LNCaP clone FGC (cell line): ENCODE results near the gene UNC13C.

ENCODE experiments used
- DNase-seq: peaks from one replicate; pipeline ENCODE4 v3.0.0-alpha.2; 2011; ENCODE audit warnings: low read depth
- H3K4me3 ChIP-seq: 2 replicates; pipeline ENCODE4 v1.5.1; 2011; ENCODE audit warnings: mild to moderate bottlenecking, low read depth, low read length, control low read depth
- TF ChIP-seq, protein P1 (sequence below): IDR thresholded peaks from 2 replicates; pipeline ENCODE4 v1.5.1; 2012; ENCODE audit warnings: mild to moderate bottlenecking; ENCODE audit not compliant: control insufficient read depth, insufficient read depth; ENCODE audit errors: extremely low read depth

Gene UNC13C

DNA sequence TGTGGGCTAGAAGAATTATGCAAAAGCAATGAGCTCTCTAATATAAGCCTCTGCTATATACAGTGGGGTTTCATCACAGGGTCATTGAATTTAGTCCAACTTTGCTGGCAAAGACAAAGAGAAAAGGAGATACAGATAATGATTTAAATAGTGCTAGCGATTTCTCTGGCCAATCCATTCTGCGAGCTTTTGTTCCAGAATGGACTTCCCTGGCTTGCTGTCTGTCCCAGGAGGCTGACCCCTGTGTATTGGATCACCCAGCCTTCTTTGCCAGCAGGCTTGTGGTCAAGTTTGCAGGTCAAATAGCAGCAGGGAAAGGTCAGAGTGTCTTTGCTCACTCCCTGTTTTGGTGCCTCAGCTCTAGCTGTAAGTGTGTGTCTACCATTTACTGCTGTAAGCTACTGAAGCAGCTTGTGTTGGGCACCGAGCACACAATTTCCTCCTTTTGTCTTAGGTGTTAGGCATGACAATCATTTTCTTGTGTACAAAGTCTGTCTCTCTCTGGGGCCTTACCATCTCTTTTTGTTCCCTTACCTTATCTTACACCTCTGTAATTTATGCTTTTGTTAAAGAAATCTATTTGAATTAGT lies 55.7 kb downstream of the UNC13C start:
- TF ChIP-seq, protein P1, sequence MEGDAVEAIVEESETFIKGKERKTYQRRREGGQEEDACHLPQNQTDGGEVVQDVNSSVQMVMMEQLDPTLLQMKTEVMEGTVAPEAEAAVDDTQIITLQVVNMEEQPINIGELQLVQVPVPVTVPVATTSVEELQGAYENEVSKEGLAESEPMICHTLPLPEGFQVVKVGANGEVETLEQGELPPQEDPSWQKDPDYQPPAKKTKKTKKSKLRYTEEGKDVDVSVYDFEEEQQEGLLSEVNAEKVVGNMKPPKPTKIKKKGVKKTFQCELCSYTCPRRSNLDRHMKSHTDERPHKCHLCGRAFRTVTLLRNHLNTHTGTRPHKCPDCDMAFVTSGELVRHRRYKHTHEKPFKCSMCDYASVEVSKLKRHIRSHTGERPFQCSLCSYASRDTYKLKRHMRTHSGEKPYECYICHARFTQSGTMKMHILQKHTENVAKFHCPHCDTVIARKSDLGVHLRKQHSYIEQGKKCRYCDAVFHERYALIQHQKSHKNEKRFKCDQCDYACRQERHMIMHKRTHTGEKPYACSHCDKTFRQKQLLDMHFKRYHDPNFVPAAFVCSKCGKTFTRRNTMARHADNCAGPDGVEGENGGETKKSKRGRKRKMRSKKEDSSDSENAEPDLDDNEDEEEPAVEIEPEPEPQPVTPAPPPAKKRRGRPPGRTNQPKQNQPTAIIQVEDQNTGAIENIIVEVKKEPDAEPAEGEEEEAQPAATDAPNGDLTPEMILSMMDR, result no peak
- no peak overlapping the region for H3K4me3 ChIP-seq
- DNase-seq, result no peak

- H3K4me3 ChIP-seq, result no peak overlapping the region
- TF ChIP-seq, protein P1, result no peak
- no peak for DNase-seq
These were observed 57.4 kb downstream of the UNC13C start for GRCh38 chr15:54035616-54036015.

DNA sequence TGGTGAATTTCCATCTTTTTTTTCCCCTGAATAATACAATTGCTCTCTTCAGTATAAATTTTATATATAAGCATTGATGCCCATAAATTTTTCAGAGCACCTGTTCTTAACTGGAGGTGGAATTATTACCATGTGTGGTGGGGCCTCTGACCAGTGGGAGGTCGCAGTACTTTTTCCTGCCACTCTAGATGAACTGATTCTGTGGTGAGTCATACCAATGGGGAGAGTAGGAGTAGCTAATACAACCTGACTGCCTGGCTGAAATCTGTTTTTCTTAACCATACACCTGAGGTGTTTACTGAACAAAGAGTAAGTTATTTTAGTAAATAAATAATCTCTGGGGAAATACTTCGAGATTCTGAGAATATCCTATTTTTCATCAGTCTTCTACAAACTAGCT lies 67.2 kb downstream of the UNC13C start:
- DNase-seq, result no peak
- no peak overlapping the region for H3K4me3 ChIP-seq
- TF ChIP-seq, protein P1, result no peak

GRCh38 chr15:54046093-54046492 lies 67.9 kb downstream of the UNC13C start:
- H3K4me3 ChIP-seq, result no peak overlapping the region
- TF ChIP-seq, protein P1, result no peak
- no peak for DNase-seq

DNA sequence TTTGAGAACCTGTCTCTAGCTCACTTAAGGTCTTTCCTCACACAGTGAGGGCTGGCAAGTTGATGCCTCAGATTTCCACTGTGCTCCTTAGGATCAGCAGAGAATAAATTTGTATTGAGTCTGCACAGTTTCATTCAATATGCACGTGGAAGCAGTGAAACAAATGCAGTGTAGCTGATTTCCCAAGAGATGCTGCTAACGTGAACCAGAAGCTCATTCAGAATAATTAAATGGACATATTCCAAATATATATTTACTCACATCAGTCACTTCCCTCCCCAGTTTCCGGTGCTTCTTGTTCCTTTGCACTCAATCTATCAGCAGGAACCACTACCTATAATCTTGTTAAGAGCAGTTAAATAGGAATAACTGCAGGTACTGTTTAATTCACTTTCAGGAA lies 86.1 kb downstream of the UNC13C start:
- DNase-seq, result peak; percentile 15
- H3K4me3 ChIP-seq, result no peak overlapping the region
- TF ChIP-seq, protein P1, result no peak

GRCh38 chr15:54066403-54066802 lies 88.2 kb downstream of the UNC13C start:
- DNase-seq, result no peak
- H3K4me3 ChIP-seq, result no peak overlapping the region
- TF ChIP-seq, protein P1, result no peak

DNA sequence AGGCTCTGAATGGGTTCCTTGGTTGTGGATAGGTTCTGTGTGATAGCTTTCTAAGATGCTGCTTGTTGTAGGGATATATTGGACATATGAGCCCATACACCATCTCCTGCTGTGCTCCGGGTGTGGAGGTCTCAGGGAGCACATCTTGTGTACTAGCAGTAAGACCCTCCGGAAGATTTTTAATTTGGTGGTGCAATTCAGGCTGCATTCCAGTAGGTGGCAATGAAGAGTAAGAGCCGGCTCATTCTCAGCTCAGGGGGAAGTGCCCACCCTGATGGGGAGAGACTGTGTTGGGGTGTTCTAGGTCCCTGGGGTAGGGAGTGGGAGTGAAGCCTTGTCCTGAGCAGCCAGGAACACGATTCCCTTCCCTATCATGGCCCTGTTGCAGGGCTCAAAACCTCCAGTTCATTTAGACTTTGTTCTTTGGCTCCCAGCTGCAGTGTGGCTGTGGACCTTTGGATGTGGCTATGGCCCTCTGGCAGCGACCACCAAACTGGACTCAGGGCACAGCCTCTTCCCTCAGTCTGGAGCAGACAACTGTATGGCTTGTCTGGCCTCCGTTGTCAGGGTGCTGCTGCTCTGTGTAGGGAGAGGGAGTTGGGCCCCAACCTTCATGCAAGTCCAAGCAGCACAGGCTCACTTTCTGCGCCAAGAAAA lies 104.7 kb downstream of the UNC13C start:
- TF ChIP-seq, protein P1, result peak; percentile 69
- DNase-seq, result no peak
- H3K4me3 ChIP-seq, result no peak overlapping the region
